Fibroblast of skin of left quadriceps (primary cell): ENCODE results near the gene ZNF516.
"Not testable (repeated sequence)": the region's sequence is repeated elsewhere in the genome, so short reads cannot be mapped to it uniquely, and the experiment has no call there.

Experiments
- DNase-seq, 2 experiments: peaks; one replicate each; pipeline ENCODE4 v3.0.0-alpha.2; 2013; ENCODE audit warnings: low read depth in 2 of 2

The ZNF516 gene

GRCh38 chr18:76495006-76495370 lies at the start of gene ZNF516:
ZNF516 (minus strand) TSS chr18:76495242; CDS start chr18:76443054, 52,188 bp downstream.
- DNase-seq = no peak

GRCh38 chr18:76538846-76539245 lies 43.8 kb upstream of the ZNF516 start:
- DNase-seq = no peak

- DNase-seq = no peak
Observed at GRCh38 chr18:76537621-76538020, 42.6 kb upstream of the ZNF516 start.

GRCh38 chr18:76536593-76536992 lies 41.6 kb upstream of the ZNF516 start:
- DNase-seq = not testable (repeated sequence)

GRCh38 chr18:76532875-76533274 lies 37.8 kb upstream of the ZNF516 start:
- DNase-seq = no peak

- DNase-seq = no peak
Observed at GRCh38 chr18:76530846-76531245, 35.8 kb upstream of the ZNF516 start.

- no peak for DNase-seq
Observed at GRCh38 chr18:76530391-76530790, 35.3 kb upstream of the ZNF516 start.

GRCh38 chr18:76529433-76529811 lies 34.4 kb upstream of the ZNF516 start:
- DNase-seq = no peak

- no peak for DNase-seq
Observed at GRCh38 chr18:76528477-76529432, 33.7 kb upstream of the ZNF516 start.

GRCh38 chr18:76525911-76526310 lies 30.9 kb upstream of the ZNF516 start:
- DNase-seq = no peak

- no peak for DNase-seq
Observed at GRCh38 chr18:76524900-76525698, 30.1 kb upstream of the ZNF516 start.

GRCh38 chr18:76524477-76524876 lies 29.4 kb upstream of the ZNF516 start:
- DNase-seq = no peak

- no peak for DNase-seq
Observed at GRCh38 chr18:76522551-76522950, 27.5 kb upstream of the ZNF516 start.

GRCh38 chr18:76522122-76522503 lies 27.1 kb upstream of the ZNF516 start:
- no peak for DNase-seq

GRCh38 chr18:76521417-76522121 lies 26.5 kb upstream of the ZNF516 start:
- no peak for DNase-seq

- DNase-seq = no peak
Observed at GRCh38 chr18:76518860-76519538, 24.0 kb upstream of the ZNF516 start.

- DNase-seq = no peak
Observed at GRCh38 chr18:76518123-76518859, 23.2 kb upstream of the ZNF516 start.

- no peak for DNase-seq
Observed at GRCh38 chr18:76515576-76515975, 20.5 kb upstream of the ZNF516 start.

- DNase-seq = no peak
Observed at GRCh38 chr18:76514573-76514972, 19.5 kb upstream of the ZNF516 start.

GRCh38 chr18:76507830-76508385 lies 12.9 kb upstream of the ZNF516 start:
- DNase-seq = no peak
